PFSK-1 (cell line): Measurements from ENCODE around the gene OR10P1.

Source experiments
- POLR2AphosphoS5 ChIP-seq: IDR thresholded peaks from 2 replicates; pipeline ENCODE4 v1.6.1; 2012; ENCODE audit warnings: low read depth, mild to moderate bottlenecking, control low read depth, low read length, moderate library complexity
- SIN3A ChIP-seq: IDR thresholded peaks from 2 replicates; pipeline ENCODE4 v1.6.1; 2012; ENCODE audit warnings: mild to moderate bottlenecking, low read length, moderate library complexity, borderline replicate concordance; ENCODE audit not compliant: insufficient read depth
- TAF1 ChIP-seq: IDR thresholded peaks from 2 replicates; pipeline ENCODE4 v1.6.1; 2012; ENCODE audit warnings: low read length, control low read depth, borderline replicate concordance; ENCODE audit not compliant: insufficient read depth
- TF ChIP-seq, protein P1 (sequence below), 2 experiments: IDR thresholded peaks; 2 replicates each; pipeline versions ENCODE4 v1.6.1 to v1.8.0; 2011 to 2012; ENCODE audit warnings: low read depth in 2 of 2, low read length in 2 of 2, control low read depth in 1 of 2, inconsistent platforms in 1 of 2, mild to moderate bottlenecking in 1 of 2, moderate library complexity in 1 of 2; ENCODE audit not compliant: insufficient read depth in 1 of 2

DNA sequence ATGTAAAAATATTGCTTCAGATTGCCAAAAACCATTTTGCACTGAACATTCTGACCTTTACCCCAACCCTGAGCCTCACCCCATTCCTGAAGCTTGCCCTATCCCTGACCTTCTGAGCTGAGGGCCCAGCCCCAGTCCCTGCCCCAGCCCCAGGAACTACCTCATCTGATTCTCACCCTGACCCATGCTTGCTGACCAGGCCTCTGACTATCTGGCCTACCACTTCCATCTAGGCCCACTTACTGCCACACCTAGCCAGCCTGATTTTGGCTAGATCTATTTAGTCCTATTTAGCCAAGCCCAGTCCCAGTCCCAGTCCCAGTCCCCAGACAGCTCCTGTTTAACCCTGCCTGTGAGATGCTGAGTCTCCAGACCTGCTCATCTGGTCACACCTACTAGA lies 33.6 kb downstream of the OR10P1 start:
- TF ChIP-seq POLR2AphosphoS5 (no peak), TAF1 (no peak), SIN3A (no peak)
- TF ChIP-seq, protein P1, sequence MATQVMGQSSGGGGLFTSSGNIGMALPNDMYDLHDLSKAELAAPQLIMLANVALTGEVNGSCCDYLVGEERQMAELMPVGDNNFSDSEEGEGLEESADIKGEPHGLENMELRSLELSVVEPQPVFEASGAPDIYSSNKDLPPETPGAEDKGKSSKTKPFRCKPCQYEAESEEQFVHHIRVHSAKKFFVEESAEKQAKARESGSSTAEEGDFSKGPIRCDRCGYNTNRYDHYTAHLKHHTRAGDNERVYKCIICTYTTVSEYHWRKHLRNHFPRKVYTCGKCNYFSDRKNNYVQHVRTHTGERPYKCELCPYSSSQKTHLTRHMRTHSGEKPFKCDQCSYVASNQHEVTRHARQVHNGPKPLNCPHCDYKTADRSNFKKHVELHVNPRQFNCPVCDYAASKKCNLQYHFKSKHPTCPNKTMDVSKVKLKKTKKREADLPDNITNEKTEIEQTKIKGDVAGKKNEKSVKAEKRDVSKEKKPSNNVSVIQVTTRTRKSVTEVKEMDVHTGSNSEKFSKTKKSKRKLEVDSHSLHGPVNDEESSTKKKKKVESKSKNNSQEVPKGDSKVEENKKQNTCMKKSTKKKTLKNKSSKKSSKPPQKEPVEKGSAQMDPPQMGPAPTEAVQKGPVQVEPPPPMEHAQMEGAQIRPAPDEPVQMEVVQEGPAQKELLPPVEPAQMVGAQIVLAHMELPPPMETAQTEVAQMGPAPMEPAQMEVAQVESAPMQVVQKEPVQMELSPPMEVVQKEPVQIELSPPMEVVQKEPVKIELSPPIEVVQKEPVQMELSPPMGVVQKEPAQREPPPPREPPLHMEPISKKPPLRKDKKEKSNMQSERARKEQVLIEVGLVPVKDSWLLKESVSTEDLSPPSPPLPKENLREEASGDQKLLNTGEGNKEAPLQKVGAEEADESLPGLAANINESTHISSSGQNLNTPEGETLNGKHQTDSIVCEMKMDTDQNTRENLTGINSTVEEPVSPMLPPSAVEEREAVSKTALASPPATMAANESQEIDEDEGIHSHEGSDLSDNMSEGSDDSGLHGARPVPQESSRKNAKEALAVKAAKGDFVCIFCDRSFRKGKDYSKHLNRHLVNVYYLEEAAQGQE (IDR thresholded peaks at IDR 0.05; ENCODE audit: insufficient read depth in 1 of 2, low read depth in 2 of 2, low read length in 2 of 2), result no peak
